ENCODE results near the gene RAP1A. TPM values are rescaled to one million over a fixed set of nuclear protein-coding genes. Genes with fewer than 3 reads are reported as not detected.

Gene RAP1A
- total RNA-seq, 1 donor: 17.0 TPM

GRCh38 chr1:111633736-111634247, 14.2 kb downstream of the RAP1A start:
- Histone ChIP-seq H3K4me1 (ENCODE audit: insufficient read depth, low read length) (no peaks in the 10 kb centered on the region), H3K4me2 (ENCODE audit: insufficient read depth, low read length) (no peak overlapping the region), H3K9me3 (ENCODE audit: low read depth, low read length) (no peaks in the 10 kb centered on the region), H3K27me3 (ENCODE audit: insufficient read depth, low read length) (no peaks in the 10 kb centered on the region), H3K4me3 (ENCODE audit: insufficient read depth, low read length) (no peak overlapping the region), H3K36me3 (ENCODE audit: insufficient read depth, low read length) (no peaks in the 10 kb centered on the region), H4K20me1 (ENCODE audit: insufficient read depth, low read length) (peaks cover 28% of the 10 kb centered on the region), H3K79me2 (ENCODE audit: insufficient read depth, low read length) (peaks cover 82% of the 10 kb centered on the region), H2AFZ (ENCODE audit: low read length) (no peak overlapping the region), H3K27ac (ENCODE audit: low read depth, low read length) (no peak overlapping the region)
- TF ChIP-seq CTCF (IDR thresholded peaks at IDR 0.05; ENCODE audit: extremely low read depth, low read depth, low read length): no peak
- no peak for DNase-seq (ENCODE audit: insufficient read length, low spot score, missing footprints)

- H3K4me2 ChIP-seq (ENCODE audit: insufficient read depth, low read length): no peak overlapping the region
- no peak overlapping the region for H3K4me3 ChIP-seq (ENCODE audit: insufficient read depth, low read length)
- H4K20me1 ChIP-seq (ENCODE audit: insufficient read depth, low read length): peaks cover 20% of the 10 kb centered on the region
- peaks cover 79% of the 10 kb centered on the region for H3K79me2 ChIP-seq (ENCODE audit: insufficient read depth, low read length)
- no peak overlapping the region for H3K27ac ChIP-seq (ENCODE audit: low read depth, low read length)
- DNase-seq (ENCODE audit: insufficient read length, low spot score, missing footprints): no peak
- no peaks in the 10 kb centered on the region for H3K27me3 ChIP-seq (ENCODE audit: insufficient read depth, low read length)
- no peaks in the 10 kb centered on the region for H3K36me3 ChIP-seq (ENCODE audit: insufficient read depth, low read length)
- no peak for TF ChIP-seq CTCF (IDR thresholded peaks at IDR 0.05; ENCODE audit: extremely low read depth, low read depth, low read length)
- no peak overlapping the region for H2AFZ ChIP-seq (ENCODE audit: low read length)
- no peaks in the 10 kb centered on the region for H3K4me1 ChIP-seq (ENCODE audit: insufficient read depth, low read length)
- H3K9me3 ChIP-seq (ENCODE audit: low read depth, low read length): no peaks in the 10 kb centered on the region
Observed at GRCh38 chr1:111635324-111636009, 15.9 kb downstream of the RAP1A start.

- Histone ChIP-seq H3K79me2 (ENCODE audit: insufficient read depth, low read length) (peaks cover 75% of the 10 kb centered on the region), H4K20me1 (ENCODE audit: insufficient read depth, low read length) (peaks cover 24% of the 10 kb centered on the region), H3K4me2 (ENCODE audit: insufficient read depth, low read length) (no peak overlapping the region), H3K27ac (ENCODE audit: low read depth, low read length) (no peak overlapping the region), H2AFZ (ENCODE audit: low read length) (no peak overlapping the region), H3K4me1 (ENCODE audit: insufficient read depth, low read length) (no peaks in the 10 kb centered on the region), H3K4me3 (ENCODE audit: insufficient read depth, low read length) (no peak overlapping the region), H3K9me3 (ENCODE audit: low read depth, low read length) (no peaks in the 10 kb centered on the region), H3K27me3 (ENCODE audit: insufficient read depth, low read length) (no peaks in the 10 kb centered on the region), H3K36me3 (ENCODE audit: insufficient read depth, low read length) (no peaks in the 10 kb centered on the region)
- DNase-seq (ENCODE audit: insufficient read length, low spot score, missing footprints): no peak
- TF ChIP-seq CTCF (IDR thresholded peaks at IDR 0.05; ENCODE audit: extremely low read depth, low read depth, low read length): no peak
Observed at GRCh38 chr1:111638320-111638719, 18.7 kb downstream of the RAP1A start.

GRCh38 chr1:111639602-111640198, 20.1 kb downstream of the RAP1A start:
- no peak overlapping the region for H3K27ac ChIP-seq (ENCODE audit: low read depth, low read length)
- no peaks in the 10 kb centered on the region for H3K36me3 ChIP-seq (ENCODE audit: insufficient read depth, low read length)
- no peak overlapping the region for H3K4me2 ChIP-seq (ENCODE audit: insufficient read depth, low read length)
- no peak overlapping the region for H2AFZ ChIP-seq (ENCODE audit: low read length)
- no peak for DNase-seq (ENCODE audit: insufficient read length, low spot score, missing footprints)
- no peaks in the 10 kb centered on the region for H3K27me3 ChIP-seq (ENCODE audit: insufficient read depth, low read length)
- peaks cover 25% of the 10 kb centered on the region for H4K20me1 ChIP-seq (ENCODE audit: insufficient read depth, low read length)
- H3K79me2 ChIP-seq (ENCODE audit: insufficient read depth, low read length): peaks cover 82% of the 10 kb centered on the region
- H3K4me1 ChIP-seq (ENCODE audit: insufficient read depth, low read length): no peaks in the 10 kb centered on the region
- no peak overlapping the region for H3K4me3 ChIP-seq (ENCODE audit: insufficient read depth, low read length)
- no peak for TF ChIP-seq CTCF (IDR thresholded peaks at IDR 0.05; ENCODE audit: extremely low read depth, low read depth, low read length)
- H3K9me3 ChIP-seq (ENCODE audit: low read depth, low read length): no peaks in the 10 kb centered on the region

All from osteoblast (primary cell).